PC-3 (cell line): ENCODE data around the gene ATP13A5.

ENCODE experiments used
- EZH2 ChIP-seq: fragments of 300-600 bp; sonication (generic); IDR thresholded peaks from one replicate; pipeline ENCODE4 v1.6.1; 2017; ENCODE audit warnings: antibody characterized with exemption, mild to moderate bottlenecking, low read length; ENCODE audit not compliant: unreplicated experiment
- EZH2phosphoT487 ChIP-seq: fragments of 300-600 bp; sonication (generic); IDR thresholded peaks from 2 replicates; pipeline ENCODE4 v1.6.1; 2018; ENCODE audit warnings: mild to moderate bottlenecking, antibody characterized with exemption, low read length, borderline replicate concordance
- TF ChIP-seq, protein P1 (sequence below): fragments of 300-600 bp; sonication (generic); conservative IDR thresholded peaks from 2 replicates; pipeline ENCODE4 v1.5.1; 2017; ENCODE audit warnings: antibody characterized with exemption, low read depth, mild to moderate bottlenecking, low read length

- TF ChIP-seq EZH2 (no peak), EZH2phosphoT487 (no peak)
- TF ChIP-seq, protein P1, sequence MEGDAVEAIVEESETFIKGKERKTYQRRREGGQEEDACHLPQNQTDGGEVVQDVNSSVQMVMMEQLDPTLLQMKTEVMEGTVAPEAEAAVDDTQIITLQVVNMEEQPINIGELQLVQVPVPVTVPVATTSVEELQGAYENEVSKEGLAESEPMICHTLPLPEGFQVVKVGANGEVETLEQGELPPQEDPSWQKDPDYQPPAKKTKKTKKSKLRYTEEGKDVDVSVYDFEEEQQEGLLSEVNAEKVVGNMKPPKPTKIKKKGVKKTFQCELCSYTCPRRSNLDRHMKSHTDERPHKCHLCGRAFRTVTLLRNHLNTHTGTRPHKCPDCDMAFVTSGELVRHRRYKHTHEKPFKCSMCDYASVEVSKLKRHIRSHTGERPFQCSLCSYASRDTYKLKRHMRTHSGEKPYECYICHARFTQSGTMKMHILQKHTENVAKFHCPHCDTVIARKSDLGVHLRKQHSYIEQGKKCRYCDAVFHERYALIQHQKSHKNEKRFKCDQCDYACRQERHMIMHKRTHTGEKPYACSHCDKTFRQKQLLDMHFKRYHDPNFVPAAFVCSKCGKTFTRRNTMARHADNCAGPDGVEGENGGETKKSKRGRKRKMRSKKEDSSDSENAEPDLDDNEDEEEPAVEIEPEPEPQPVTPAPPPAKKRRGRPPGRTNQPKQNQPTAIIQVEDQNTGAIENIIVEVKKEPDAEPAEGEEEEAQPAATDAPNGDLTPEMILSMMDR, result no peak
Observed at GRCh38 chr3:193388361-193388760, 9.8 kb upstream of the ATP13A5 start.
